Stimulated activated CD8-positive, alpha-beta memory T cell treated with anti-CD3 and anti-CD28 coated beads, Interleukin-4, amount 100 ng/mL, for 24 hours (primary cell): ENCODE data around the gene LDB2.
"Not testable (repeated sequence)": the region's sequence is repeated elsewhere in the genome, so short reads cannot be mapped to it uniquely, and the experiment has no call there.

Experiments used
- DNase-seq: peaks from one replicate; pipeline ENCODE4 v3.0.0-alpha.2; 2020; ENCODE audit warnings: low read depth

LDB2 gene

GRCh38 chr4:16596267-16596666 is 302.2 kb downstream of the LDB2 start:
- DNase-seq = no peak

GRCh38 chr4:16594128-16594527 is 304.3 kb downstream of the LDB2 start:
- DNase-seq = no peak

DNA sequence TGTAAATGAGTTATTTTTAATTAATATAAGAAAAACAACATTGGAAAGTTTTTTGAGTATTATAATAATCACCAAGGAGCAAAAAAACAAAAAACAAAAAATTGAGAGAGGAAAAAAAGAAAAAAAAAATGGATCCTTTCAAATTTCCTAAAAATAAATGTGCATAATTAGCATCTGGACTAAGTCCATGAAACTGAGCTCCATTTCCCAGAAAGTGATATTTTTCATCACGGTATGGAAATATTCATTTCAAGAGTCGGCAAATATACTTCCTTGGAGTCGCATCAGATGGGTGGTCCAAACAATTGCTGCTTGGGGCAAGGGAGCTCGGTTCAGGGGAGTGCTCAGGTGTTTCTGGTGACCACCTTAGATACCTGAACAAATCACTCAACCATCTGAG is 305.1 kb downstream of the LDB2 start:
- no peak for DNase-seq

DNA sequence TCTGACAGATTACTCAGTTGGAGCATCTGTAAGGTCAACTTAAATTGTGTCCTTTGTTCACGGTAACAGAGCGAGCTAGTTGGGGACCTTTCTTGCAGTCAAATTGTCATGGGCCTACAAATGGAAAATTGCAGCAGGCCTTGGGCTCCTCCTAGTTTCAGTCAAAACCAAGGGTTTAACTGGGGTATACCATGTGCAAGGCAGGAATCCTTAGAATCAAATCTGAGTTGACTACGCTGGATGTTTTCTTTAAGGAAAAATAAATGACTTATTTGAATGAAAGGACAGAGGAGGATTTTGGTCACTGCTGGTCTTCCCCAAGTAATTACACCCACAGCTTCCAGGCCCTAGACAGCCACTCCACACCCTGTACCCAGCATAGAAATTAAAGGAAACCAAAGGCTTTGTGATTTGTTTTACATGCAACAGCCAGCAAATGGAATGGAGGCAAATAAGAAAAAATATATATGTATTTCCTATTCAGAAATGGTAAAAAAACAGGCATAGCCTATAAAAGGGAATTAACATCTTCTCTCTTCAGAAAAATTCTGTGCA is 307.1 kb downstream of the LDB2 start:
- no peak for DNase-seq

DNA sequence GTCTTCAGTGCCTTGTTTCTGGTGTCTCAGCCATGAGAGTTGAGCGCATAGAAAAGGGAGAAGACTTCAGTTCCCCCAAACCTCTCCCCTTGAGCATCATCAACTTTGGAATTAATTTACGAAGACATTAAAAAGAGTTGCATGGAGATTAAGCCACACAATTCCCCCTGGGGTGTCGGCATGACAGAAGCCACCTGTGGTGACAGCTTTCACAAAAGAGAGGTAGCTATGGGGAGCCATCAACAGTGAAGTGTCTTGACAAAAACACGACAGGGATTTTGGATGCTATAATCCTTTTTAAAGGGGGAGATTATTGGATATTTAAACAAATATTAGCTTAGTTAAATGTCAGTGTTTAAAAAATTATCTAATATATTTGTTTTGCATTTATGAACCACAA is 307.6 kb downstream of the LDB2 start:
- no peak for DNase-seq

DNA sequence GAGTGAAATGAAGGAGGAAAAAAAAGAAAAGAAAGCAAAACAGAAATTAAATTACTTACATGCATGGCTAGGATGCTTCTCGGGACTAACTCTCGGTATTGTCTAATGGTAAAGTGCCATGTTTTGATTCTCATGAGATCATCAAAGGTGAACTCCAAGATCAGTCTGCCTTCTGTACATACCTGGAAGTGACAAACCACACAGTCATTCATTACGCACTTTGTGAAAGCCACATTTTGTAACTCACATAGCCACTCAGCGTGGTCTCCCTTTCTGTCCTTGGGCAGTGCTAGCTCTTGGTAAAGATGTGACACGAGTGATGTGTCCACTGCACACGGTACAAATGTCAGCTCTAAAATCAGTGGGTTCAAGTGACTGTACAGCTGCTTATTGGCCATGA is 309.8 kb downstream of the LDB2 start:
- DNase-seq = no peak

DNA sequence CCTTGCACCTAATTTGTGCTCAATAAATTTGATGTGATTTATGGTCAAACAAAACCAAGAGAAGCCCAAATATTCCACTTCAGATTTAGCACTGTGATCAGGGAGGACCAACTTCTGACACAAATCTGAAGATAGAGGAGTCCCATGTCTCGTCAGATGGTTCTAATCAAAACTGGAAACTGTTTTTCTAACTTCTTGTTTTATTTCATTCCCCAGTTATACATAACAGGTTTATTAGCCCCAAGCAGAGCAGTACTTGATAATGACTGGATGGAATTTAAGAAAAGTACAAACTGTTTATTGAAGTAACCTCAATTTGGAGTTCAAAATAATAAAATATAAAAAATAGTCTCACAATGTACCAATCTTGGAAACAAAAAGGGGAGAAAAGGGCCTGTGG is 310.3 kb downstream of the LDB2 start:
- no peak for DNase-seq

- DNase-seq = no peak
Measured at GRCh38 chr4:16585053-16585452, 313.4 kb downstream of the LDB2 start.

- DNase-seq = no peak
Measured at GRCh38 chr4:16583764-16584163, 314.7 kb downstream of the LDB2 start.

- DNase-seq = no peak
Measured at GRCh38 chr4:16582526-16582925, 315.9 kb downstream of the LDB2 start.

DNA sequence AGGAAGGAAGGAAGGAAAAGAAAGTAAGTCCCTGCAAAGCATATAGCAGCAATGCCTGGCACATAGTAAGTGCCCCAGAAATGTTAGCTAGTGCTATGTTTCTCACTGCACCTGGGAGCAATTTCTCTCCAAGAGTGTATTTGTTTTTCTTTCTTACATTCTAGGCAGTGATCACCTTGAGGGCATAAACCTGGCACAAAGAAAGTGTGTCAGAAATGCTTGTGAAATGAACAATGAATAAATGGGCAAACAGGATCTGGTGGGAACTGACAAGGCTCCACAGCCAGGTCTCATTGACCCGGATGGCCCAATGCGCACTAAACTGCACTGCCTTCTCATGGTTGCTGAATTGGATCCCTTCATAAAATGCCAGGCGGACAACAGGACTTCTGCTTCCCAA is 316.4 kb downstream of the LDB2 start:
- DNase-seq = no peak

DNA sequence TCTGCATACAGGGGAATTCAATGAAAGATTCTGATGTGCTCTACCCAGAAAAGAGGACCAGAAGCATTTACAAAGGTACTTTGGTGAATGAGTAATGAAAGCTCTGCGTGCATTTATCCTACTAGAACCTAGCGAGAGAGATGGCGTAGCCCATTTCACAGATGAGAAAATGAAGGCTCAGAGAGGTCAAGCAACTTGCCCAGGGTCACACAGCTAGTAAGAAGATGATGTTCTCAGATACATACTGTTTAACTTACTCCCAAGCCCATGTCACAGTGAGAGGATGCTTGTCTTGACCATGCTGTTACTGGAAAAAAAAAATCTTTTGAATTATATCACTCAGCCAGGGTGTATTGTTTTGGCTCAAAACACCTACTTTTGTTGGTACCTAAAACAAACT is 317.3 kb downstream of the LDB2 start:
- DNase-seq = no peak

- DNase-seq = no peak
Measured at GRCh38 chr4:16580514-16580913, 317.9 kb downstream of the LDB2 start.

DNA sequence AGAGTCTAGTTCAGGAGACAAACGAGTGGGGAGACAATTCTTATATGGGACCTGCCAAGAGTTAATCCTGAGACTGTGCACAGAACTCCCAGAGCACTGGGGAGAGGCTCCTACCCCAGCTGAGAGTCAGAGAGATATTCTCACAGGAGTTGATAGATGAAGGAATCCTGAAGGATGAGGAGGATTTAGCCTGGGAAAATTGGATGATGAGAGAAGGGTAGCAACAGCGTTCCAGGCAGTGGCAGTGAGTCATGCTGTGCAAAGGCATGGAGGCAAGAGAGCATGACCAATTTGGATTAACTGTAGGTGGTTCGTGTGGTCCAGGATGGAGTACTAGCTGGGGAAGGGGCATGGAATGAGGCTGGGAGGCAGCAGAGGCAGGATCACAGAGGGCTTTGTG is 318.6 kb downstream of the LDB2 start:
- no peak for DNase-seq

GRCh38 chr4:16577177-16577576 is 321.3 kb downstream of the LDB2 start:
- DNase-seq = no peak

- no peak for DNase-seq
Measured at GRCh38 chr4:16574981-16575380, 323.5 kb downstream of the LDB2 start.

DNA sequence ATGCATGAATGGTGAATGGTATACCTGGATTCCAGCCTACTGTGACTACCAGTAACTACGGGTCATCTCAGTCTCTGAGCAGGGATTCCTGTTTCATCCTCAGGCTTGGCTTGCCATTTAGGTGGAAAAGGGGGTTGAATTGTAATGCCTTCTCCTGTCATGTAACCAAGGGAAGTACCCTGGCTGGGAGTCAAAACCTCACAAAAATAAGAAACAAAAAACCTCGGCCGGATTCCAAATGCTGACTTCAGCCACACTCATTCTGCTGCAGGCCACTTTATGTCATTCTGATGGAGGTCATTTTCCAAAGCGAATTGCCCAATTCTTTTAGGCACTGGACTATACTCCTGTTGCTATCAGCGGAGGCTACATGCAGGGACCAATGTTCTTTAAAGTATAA is 324.7 kb downstream of the LDB2 start:
- no peak for DNase-seq

GRCh38 chr4:16573206-16573605 is 325.2 kb downstream of the LDB2 start:
- DNase-seq = no peak

DNA sequence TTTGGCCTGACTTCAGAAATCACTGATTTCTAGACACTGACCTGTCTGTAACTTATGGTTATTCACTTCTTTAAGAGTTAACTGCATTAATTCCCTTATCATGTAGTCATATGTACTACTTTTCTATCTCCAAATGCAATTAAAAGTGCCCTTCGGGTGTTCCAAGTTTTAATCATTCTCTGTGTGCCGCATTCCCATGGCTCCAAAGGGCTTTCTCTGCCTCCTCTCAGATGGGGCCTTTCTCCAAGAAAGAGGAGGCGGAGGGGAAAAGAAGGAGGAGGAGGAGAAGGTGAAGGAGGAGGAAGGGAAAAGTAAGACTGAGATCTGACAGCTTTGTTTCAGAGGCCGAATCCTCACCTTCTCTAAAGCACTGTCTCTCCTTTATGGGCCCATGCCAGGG is 325.8 kb downstream of the LDB2 start:
- DNase-seq = no peak

DNA sequence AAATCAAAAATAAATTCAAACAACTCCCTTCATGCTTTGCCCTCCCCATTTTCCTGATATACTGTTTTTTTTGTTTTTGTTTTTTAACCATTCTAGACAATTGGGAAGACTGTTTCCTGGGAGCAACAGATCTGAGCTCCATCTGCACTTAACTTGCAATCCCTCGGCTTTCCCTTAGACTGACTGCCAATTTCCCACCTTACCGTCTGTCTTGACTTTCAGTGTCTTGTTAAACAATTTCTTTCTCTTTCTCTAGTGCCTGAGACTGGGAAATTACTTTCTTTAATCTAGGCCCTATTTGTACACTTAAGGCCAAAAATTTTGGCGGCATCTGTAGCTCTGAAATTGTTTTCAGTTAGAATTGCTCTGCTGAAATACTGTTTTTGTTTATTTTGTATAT is 326.3 kb downstream of the LDB2 start:
- DNase-seq = no peak

GRCh38 chr4:16569790-16570189 is 328.7 kb downstream of the LDB2 start:
- no peak for DNase-seq

DNA sequence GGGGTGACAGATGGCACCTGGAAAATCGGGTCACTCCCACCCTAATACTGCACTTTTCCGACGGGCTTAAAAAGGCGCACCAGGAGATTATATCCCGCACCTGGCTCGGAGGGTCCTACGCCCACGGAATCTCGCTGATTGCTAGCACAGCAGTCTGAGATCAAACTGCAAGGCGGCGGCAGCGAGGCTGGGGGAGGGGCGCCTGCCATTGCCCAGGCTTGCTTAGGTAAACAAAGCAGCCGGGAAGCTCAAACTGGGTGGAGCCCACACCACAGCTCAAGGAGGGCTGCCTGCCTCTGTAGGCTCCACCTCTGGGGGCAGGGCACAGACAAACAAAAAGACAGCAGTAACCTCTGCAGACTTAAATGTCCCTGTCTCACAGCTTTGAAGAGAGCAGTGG is 341.1 kb downstream of the LDB2 start:
- not testable (repeated sequence) for DNase-seq

DNA sequence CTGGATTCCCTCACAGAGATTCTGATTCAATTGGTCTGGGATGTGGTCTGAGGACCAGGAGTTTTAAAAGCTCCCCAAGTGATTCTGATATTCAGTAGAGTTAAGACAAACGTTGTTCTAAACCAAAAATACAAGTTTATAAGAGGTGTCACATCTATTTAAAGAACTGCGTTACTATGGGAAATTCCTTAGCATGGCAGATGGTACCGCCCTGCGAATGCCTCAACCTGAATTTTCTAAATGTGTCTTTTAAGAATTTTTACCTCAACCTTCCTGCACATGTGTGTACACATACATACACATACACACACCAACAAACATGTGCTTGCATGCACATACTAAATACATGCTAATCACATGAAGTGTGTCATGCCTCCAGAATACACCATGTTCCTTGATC is 343.3 kb downstream of the LDB2 start:
- no peak for DNase-seq

- no peak for DNase-seq
Measured at GRCh38 chr4:16550531-16550930, 347.9 kb downstream of the LDB2 start.

DNA sequence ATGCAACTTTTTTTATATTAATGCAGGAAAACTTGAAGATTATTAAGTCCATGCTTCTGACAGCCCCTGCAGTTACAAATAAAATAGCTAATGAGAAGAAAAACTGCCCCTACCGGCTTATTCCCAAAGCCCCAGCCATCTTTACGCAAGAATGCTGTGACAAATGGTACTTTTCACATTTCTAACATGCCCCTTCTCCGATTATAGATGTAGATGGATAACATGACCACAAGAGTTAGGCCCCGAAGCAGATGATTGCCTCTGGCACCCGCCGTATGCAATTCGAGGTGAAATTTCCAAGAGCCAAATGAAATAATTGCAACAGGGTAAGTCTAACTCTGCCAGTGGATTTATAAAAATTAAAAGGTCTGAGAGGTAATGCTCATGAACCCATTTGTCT is 352.8 kb downstream of the LDB2 start:
- no peak for DNase-seq
